ENCODE data around the gene TMEM125.
A peak's percentile ranks its signal among the peaks of the same experiment; 100 is the strongest.

TMEM125 gene

DNA sequence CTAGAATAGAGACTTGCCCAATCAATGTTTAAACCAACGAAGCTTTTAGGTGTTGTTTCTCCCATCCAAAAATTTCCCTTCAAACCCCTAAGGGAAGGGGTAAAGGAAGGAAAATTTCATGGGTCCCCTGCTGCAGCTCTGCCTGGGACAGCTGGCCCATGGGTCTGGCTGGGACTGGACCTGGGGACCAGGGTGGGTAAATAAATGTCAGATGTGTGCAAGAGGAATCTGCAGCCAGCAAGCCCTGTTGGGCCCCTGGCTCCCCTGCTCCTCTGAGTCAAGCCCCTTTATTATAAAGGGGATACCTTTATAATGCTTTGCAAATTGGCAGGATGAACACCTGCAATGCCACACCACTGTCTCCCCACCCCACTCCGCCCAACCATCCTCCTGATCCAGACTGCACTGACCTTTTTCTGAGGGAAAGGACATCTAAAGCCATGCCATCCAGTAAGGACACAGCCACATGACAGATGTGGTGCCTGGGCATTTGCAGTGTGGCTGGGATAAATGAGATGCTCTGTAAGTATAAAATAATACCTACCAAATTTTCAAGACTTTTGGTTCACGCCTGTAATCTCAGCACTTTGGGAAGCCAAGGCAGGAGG lies 1.9 kb upstream of the TMEM125 start:
- TF ChIP-seq ZBTB7A (IDR thresholded peaks at IDR 0.05; ENCODE audit: low read depth), result no peak
- TF ChIP-seq, protein P1, sequence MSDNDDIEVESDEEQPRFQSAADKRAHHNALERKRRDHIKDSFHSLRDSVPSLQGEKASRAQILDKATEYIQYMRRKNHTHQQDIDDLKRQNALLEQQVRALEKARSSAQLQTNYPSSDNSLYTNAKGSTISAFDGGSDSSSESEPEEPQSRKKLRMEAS (IDR thresholded peaks at IDR 0.05), result no peak
- no peak for TF ChIP-seq CREB1 (IDR thresholded peaks at IDR 0.05; ENCODE audit: low read depth)
- no peak for TF ChIP-seq CEBPB (IDR thresholded peaks at IDR 0.05)
- TF ChIP-seq FOXM1 (IDR thresholded peaks at IDR 0.05; ENCODE audit: borderline replicate concordance, low read depth), result no peak
- no peak for TF ChIP-seq TCF12 (IDR thresholded peaks at IDR 0.05; ENCODE audit: low read depth)
- no peak for TF ChIP-seq RAD21 (IDR thresholded peaks at IDR 0.05; ENCODE audit: low read depth)
- no peak for TF ChIP-seq TEAD4 (IDR thresholded peaks at IDR 0.05)
- TF ChIP-seq NFIC (IDR thresholded peaks at IDR 0.05), result no peak
- TF ChIP-seq EGR1 (IDR thresholded peaks at IDR 0.05), result no peak

DNA sequence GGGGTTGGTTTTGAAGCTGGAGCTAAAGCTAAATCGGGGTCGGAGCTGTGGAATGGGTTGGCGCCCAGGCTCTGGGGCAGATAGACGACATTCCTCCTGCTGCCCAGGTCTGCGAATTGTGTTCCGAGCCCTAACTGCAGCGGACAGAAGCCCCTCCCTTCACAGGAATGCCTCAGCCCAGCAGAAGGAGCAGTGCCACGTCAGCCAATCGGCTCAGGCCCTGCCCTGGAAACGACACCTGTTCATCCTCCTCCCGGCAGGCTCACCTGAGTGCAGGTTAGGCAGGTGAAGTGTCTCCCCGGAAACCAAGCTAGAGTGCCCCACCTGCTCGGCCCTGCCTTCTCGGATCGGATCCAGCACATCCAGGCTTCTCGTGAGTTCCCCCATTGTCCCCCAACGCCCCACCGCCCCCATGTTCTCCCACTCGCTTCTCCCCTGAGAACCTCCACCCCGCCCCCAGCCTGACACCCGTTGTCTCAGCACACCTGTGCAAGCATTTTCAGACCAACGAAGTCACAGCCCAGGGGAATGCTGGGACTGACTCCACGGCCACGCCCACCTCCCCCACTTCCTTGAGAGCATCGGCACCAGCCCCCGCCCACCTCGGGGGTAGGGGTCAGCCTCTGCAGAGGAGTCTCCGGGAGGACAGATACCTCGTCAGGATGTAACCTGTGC lies 775 bp downstream of the TMEM125 start:
- TF ChIP-seq TAF1 (IDR thresholded peaks at IDR 0.05; ENCODE audit: low read depth) (peak; percentile 67; the same call in 1 of the 2 replicates), YY1 (IDR thresholded peaks at IDR 0.05; ENCODE audit: low read depth) (0 out of 2 replicates have a peak, but pooled peaks have one; percentile 52), ZBTB7A (IDR thresholded peaks at IDR 0.05; ENCODE audit: low read depth) (no peak), TEAD4 (IDR thresholded peaks at IDR 0.05) (peak; percentile 86), FOXM1 (IDR thresholded peaks at IDR 0.05; ENCODE audit: borderline replicate concordance, low read depth) (no peak)
- TF ChIP-seq, protein P2, sequence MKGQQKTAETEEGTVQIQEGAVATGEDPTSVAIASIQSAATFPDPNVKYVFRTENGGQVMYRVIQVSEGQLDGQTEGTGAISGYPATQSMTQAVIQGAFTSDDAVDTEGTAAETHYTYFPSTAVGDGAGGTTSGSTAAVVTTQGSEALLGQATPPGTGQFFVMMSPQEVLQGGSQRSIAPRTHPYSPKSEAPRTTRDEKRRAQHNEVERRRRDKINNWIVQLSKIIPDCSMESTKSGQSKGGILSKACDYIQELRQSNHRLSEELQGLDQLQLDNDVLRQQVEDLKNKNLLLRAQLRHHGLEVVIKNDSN (IDR thresholded peaks at IDR 0.05), result peak; percentile 42; the same call in 1 of the 2 replicates
- TF ChIP-seq, protein P1 (IDR thresholded peaks at IDR 0.05), result peak; percentile 75

DNA sequence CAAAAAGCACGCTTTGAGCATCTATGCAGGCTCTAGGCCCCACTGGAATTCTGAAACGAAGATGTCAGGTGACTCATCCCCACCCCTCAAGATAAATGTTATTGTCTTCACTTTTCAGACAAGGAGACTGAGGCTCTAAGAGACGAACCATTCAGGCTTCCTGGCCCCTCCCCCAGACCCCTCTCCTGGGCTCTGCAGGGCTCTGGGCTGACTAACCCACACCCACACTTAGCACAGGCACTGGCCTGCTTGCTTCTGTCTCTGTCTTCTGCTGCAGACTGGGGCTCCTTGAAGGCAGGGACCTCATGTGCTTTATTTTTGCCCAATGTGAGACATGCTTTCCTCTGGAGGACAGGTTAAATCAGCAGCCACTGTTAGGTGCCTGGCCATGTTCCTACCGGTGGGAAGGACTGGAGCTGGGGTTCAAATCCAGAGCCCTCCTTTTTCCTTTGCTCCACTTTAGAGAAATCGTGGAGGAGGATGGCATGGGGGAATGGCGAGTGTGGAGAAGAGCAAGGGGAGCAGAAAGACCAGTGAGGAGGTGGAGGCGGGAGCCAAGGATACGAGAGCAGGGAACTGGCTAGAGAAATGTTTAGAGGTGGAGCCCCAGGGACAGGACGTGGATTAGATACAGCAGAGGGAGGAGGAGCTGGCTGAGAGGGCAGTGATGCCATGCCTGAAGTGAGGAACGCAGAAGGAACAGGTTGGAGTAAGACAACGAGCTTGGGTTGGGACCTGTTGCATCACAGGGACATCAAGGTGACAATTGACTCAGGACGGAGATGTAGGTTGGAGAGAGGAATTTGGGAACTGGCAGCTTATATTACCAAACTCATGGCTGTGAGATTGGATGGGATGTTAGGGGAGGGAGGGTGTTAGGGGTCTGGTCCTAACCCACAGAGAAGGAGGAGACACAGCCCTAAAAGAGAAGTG lies 1.7 kb downstream of the TMEM125 start:
- TF ChIP-seq, protein P1 (IDR thresholded peaks at IDR 0.05), result no peak
- TF ChIP-seq CREB1 (IDR thresholded peaks at IDR 0.05; ENCODE audit: low read depth) (no peak), TAF1 (IDR thresholded peaks at IDR 0.05; ENCODE audit: low read depth) (no peak), YY1 (IDR thresholded peaks at IDR 0.05; ENCODE audit: low read depth) (no peak), RAD21 (IDR thresholded peaks at IDR 0.05; ENCODE audit: low read depth) (no peak), NFIC (IDR thresholded peaks at IDR 0.05) (no peak), TCF12 (IDR thresholded peaks at IDR 0.05; ENCODE audit: low read depth) (no peak), EGR1 (IDR thresholded peaks at IDR 0.05) (no peak), ZBTB7A (IDR thresholded peaks at IDR 0.05; ENCODE audit: low read depth) (no peak)

DNA sequence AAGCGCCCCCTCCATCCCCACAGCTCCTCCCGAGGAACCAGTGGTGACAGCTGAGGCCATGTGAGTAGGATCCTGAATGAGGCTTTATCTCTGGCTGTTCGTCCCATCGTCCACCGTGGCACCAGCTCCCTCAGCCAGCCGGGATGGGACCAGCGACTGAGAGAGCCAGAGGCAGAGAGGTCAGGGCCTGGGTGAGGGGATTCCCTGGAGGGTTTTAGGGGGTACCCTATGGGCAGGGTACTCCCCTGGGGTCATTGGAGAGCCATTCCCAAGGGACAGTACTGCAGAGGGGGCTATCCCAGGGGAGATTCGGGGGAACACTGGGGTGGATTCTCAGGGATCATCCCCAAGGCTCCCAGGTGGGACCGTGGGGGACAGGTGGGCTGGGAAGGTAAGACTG lies 2.4 kb downstream of the TMEM125 start:
- TF ChIP-seq TCF12 (IDR thresholded peaks at IDR 0.05; ENCODE audit: low read depth) (no peak), TEAD4 (IDR thresholded peaks at IDR 0.05) (no peak), YY1 (IDR thresholded peaks at IDR 0.05; ENCODE audit: low read depth) (no peak), NFIC (IDR thresholded peaks at IDR 0.05) (no peak), EP300 (IDR thresholded peaks at IDR 0.05; ENCODE audit: borderline replicate concordance) (no peak)

DNA sequence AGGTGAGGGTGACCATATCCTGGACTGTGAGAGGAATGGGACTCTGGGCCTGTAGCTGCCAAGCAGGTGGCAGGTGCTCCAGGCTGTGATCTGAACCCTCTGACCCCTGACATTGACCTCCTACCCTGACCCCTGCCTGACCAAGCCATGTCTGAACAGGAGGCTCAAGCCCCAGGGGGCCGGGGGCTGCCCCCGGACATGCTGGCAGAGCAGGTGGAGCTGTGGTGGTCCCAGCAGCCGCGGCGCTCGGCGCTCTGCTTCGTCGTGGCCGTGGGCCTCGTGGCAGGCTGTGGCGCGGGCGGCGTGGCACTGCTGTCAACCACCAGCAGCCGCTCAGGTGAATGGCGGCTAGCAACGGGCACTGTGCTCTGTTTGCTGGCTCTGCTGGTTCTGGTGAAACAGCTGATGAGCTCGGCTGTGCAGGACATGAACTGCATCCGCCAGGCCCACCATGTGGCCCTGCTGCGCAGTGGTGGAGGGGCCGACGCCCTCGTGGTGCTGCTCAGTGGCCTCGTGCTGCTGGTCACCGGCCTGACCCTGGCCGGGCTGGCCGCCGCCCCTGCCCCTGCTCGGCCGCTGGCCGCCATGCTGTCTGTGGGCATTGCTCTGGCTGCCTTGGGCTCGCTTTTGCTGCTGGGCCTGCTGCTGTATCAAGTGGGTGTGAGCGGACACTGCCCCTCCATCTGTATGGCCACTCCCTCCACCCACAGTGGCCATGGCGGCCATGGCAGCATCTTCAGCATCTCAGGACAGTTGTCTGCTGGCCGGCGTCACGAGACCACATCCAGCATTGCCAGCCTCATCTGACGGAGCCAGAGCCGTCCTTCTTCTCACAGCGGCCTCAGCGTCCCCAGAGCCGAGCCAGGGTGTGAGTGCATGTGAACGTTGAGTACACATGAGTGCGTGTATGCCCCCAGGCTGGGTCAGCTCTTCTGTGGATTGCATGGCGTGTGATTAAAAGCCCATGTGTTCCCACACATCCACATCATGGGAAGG lies 3.1 kb downstream of the TMEM125 start:
- TF ChIP-seq TEAD4 (IDR thresholded peaks at IDR 0.05), result no peak
- TF ChIP-seq TAF1 (IDR thresholded peaks at IDR 0.05; ENCODE audit: low read depth), result no peak
- TF ChIP-seq, protein P2 (IDR thresholded peaks at IDR 0.05), result no peak
- no peak for TF ChIP-seq CREB1 (IDR thresholded peaks at IDR 0.05; ENCODE audit: low read depth)
- no peak for TF ChIP-seq FOXM1 (IDR thresholded peaks at IDR 0.05; ENCODE audit: borderline replicate concordance, low read depth)
- TF ChIP-seq NFIC (IDR thresholded peaks at IDR 0.05), result no peak
- TF ChIP-seq CEBPB (IDR thresholded peaks at IDR 0.05), result no peak
- no peak for TF ChIP-seq RAD21 (IDR thresholded peaks at IDR 0.05; ENCODE audit: low read depth)
- TF ChIP-seq EGR1 (IDR thresholded peaks at IDR 0.05), result no peak
- TF ChIP-seq, protein P3, sequence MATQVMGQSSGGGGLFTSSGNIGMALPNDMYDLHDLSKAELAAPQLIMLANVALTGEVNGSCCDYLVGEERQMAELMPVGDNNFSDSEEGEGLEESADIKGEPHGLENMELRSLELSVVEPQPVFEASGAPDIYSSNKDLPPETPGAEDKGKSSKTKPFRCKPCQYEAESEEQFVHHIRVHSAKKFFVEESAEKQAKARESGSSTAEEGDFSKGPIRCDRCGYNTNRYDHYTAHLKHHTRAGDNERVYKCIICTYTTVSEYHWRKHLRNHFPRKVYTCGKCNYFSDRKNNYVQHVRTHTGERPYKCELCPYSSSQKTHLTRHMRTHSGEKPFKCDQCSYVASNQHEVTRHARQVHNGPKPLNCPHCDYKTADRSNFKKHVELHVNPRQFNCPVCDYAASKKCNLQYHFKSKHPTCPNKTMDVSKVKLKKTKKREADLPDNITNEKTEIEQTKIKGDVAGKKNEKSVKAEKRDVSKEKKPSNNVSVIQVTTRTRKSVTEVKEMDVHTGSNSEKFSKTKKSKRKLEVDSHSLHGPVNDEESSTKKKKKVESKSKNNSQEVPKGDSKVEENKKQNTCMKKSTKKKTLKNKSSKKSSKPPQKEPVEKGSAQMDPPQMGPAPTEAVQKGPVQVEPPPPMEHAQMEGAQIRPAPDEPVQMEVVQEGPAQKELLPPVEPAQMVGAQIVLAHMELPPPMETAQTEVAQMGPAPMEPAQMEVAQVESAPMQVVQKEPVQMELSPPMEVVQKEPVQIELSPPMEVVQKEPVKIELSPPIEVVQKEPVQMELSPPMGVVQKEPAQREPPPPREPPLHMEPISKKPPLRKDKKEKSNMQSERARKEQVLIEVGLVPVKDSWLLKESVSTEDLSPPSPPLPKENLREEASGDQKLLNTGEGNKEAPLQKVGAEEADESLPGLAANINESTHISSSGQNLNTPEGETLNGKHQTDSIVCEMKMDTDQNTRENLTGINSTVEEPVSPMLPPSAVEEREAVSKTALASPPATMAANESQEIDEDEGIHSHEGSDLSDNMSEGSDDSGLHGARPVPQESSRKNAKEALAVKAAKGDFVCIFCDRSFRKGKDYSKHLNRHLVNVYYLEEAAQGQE (IDR thresholded peaks at IDR 0.05; ENCODE audit: low read depth), result no peak
- no peak for TF ChIP-seq TCF12 (IDR thresholded peaks at IDR 0.05; ENCODE audit: low read depth)
- TF ChIP-seq ZBTB7A (IDR thresholded peaks at IDR 0.05; ENCODE audit: low read depth), result no peak
- no peak for TF ChIP-seq EP300 (IDR thresholded peaks at IDR 0.05; ENCODE audit: borderline replicate concordance)
- no peak for TF ChIP-seq YY1 (IDR thresholded peaks at IDR 0.05; ENCODE audit: low read depth)
- TF ChIP-seq, protein P1 (IDR thresholded peaks at IDR 0.05), result no peak
